HG02970 (cell line): Measurements from ENCODE around the gene VIPR1.
A peak's percentile ranks its signal among the peaks of the same experiment; 100 is the strongest.
"Not testable (repeated sequence)": the region's sequence is repeated elsewhere in the genome, so short reads cannot be mapped to it uniquely, and the experiment has no call there.

Source experiments
- ATAC-seq: cut with Tn5 transposase; IDR thresholded peaks from one replicate; pipeline ENCODE4 v1.9.1; 2021; ENCODE audit warnings: mild to moderate bottlenecking, moderate library complexity, moderate number of reproducible peaks; ENCODE audit not compliant: unreplicated experiment, low FRiP score

The VIPR1 gene

DNA sequence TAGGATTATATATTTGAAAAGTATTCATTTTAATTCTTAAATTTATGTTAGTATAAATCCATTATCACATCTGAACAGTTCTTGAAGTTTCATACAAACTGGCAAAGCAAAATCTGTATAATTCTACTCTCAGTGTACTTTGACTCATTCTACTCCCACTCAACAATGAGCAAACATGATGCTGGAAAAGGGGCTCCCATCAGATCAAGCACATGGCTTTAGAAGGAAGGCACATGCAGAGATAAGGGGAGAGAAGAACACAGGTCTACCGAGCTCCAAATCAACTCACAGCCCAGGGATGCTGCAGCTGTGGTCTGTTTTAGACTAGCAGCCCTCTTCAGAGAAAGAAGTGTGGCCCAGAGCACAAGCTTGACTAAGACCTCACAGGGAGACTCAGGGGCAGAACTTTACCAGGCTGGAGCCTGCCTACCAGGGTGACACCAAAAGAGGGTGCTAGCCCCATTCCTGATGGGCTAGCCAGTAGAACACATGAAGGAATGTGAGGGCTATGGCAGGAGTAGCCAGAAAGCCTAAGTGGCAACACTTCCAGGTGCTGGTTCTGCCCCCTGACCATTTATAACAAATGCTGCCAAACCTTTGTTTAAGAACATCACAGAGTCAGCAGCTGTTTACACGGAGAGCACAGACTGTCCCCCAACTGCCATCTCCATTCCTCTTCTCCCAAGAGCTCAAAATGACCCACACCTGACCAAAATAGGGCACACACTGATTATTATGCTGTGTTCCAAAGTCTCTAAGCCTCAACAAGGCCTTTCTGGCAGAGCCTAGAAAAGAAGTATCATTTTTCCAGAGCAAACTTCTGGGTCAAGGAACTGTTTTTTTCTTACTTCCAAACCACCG lies 59.8 kb downstream of the VIPR1 start:
- ATAC-seq: no peak

DNA sequence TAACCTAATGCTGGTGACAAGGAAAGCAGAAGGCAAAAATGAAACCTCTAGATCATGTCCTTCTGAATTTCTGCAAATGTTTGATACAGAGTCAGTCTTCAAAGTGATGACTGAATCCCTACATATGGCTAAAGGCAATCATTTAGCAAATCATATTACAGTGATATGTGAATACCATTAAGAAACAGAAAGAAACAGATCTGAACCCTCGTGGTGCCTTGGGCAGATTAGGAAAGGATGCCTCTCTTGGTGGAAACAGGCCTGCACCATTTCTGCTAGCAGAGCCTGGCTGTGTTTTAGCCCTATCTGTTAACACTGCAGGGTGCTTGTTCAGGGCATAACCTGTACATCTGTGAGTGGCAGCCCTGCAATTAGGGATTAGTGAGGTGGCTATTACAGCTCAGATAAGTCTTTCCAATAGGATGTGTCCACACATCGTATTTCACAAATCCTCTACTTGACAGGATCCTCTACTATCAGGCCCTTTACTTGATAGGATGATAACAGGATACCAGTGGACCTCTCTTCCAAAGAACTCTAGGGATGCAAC lies 67.2 kb downstream of the VIPR1 start:
- ATAC-seq: no peak

DNA sequence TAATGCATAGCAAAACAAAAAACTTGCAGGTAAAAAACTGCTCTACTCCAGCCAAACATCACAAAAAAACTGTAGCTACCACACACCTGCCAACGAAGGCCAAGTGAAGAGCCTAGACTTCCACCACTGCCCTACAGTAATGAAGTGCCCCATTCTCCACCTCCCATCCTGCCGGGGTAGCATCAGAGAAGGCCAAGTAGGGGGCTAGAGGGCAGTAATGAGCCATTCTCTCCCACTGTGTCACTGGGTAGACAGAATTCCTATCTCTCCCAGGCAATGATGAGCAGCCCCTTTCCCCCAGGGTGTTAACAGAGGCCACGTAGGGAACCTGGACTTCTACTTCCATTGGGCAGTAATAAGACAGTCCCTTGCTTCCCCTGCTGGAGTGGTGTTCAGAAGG lies 69.8 kb downstream of the VIPR1 start:
- ATAC-seq: no peak

DNA sequence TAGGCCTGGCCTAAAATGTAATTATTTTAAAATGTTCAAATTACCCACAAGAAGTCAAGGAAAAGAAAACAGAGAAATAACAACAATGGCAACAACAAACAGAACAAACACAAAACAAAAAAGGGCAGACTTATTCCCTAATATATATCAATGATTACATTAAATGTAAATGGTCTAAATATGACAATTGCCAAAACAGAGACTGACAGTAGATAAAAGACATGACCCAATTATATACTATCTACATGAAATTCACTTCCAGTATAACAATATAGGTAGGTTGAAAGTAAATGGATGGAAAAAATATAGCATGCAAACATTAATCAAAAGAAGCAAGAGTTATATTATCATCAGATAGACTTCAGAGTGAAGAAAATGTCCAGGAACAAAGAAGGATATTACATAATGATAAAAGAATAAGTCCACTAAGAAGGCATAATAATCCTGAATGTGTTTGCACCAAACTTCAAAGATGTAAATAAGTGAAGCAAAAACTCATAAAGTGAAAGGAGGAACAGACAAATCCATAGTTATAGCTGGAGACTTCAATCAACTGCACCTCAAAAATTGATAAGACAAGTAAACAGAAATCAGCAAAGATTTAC lies 72.8 kb downstream of the VIPR1 start:
- ATAC-seq: no peak

DNA sequence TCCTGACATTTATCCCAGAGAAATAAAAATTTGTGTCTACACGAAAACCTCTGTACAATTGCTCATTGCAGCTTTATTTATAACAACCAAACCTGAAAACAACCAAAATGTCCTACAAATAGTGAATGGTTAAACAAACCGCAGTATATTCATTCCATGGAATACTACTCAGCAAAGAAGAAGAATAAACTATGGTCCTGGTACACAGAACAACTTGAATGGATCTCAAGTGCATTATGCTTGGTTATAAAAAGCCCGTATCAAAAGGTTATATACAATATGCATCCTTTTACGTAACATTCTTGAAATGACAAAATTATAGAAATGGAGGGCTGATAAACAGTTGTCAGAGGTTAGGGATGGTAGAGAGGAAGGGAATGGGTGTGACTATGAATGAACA lies 75.6 kb downstream of the VIPR1 start:
- no peak for ATAC-seq

DNA sequence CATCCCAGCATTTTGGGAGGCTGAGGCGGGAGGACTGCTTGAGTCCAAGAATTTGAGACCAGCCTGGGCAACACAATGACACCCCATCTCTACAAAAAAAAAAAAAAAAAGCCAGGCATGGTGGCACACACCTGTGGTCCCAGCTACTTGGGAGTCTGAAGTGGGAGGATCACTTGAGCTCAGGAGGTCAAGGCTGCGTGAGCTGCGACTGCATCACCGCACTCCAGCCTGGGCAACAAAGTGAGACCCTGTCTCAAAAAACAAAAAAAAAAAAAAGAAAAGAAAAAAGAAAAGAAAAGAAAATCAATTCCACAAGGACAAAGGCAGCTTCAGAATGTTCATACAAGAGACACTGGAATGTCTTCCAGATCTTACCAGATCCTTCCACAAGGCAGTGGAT lies 76.9 kb downstream of the VIPR1 start:
- ATAC-seq: not testable (repeated sequence)

DNA sequence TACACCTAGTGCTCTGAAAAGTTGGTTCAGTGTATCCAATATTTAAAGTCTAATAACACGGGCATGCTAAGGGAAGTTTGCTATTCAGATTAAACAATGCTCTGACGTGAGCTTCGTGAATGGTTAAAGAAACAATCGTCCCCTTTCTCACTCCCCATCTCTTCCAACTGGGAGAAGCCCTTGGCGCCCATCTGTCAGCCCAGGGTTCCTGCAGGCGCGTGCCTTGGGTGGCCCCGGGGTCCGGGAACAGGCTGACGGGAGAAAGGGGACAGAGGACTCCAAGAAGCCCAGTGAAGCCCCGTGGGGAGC lies 78.9 kb downstream of the VIPR1 start:
- ATAC-seq: no peak

DNA sequence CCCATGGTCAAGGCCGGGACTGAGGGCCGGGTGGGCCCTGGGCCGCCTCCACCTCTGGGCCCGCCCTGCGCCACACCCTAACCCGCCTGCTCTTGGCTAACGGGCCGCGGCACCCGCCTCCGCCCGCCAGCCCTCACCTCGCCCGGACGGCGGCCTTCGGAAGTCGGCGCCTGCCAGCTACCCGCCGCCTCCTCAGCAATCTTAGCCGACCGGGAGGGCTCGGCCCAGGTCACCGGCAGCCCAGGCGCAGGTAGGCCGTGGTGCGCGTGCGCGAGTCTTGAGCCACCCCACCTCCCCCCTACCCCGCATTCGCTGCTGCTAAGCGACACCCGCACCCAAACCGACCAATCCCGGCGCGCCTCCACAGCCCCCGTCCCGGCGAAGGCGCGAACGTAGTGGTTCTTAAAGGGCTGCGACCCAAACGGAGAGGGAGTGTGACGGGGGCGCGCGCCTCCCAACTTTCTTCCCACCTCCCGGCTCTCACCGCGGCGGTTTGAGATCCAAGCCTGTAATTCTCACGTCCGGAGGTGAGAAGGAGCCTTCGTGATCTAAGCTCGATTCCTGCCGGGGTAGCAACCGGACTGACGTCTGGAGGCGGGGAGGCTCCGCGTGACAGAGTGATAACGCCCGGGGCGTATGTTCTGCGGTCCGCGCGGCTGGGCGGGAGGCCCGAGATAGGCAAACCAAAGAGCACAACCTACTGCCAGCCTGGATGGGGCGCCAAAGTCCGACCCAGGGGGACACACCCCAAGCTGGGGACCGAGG lies 79.4 kb downstream of the VIPR1 start, which contains the start of gene SEC22C:
Gene SEC22C, minus strand, starts transcription at position 259 of the 765 bp plus-strand sequence. CDS start 12,921 bp downstream, outside the sequence.
- ATAC-seq: peak; percentile 95

DNA sequence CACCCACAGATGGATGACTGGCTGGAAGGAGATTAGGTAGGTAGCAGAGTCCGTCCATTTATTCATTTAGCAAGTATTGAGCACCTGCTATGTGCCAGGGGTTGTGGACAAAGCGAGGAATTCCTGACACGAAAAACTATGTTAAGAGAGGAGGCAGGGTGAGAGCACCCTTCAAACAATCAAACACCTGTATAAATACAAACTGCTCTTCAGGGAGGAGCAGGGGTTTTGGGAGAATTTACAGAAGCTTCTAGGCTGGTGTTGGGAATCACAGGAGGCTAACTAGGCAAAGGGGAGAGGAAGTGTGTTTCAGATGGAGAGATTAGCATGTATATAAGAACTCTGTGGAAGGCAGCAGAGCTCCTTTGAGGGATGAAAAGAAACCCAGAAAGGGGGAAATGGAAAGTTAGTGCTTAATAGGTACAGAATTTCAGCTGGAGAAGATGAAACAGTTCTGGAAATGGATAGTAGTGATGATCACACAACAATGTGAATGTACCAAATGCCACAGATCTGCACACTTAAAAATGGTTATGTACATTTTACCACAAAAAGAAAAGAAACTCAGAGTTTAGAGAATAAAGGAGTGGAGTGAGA lies 80.1 kb downstream of the VIPR1 start:
- ATAC-seq: no peak
